ENCODE measurements around the gene KCTD10.

GRCh38 chr12:109443794-109444193, 33.3 kb downstream of the KCTD10 start:
- no peak for TF ChIP-seq REST (IDR thresholded peaks at IDR 0.05; ENCODE audit: insufficient read depth in 1 of 2, low read depth in 2 of 2, low read length in 2 of 2)
- TF ChIP-seq POLR2AphosphoS5 (IDR thresholded peaks at IDR 0.05; ENCODE audit: low read depth, low read length): no peak
- no peak for TF ChIP-seq SIN3A (IDR thresholded peaks at IDR 0.05; ENCODE audit: borderline replicate concordance, insufficient read depth, low read length)

Data from PFSK-1 (cell line).